ENCODE data around the gene ECHDC1.
"Not testable (repeated sequence)": the region's sequence is repeated elsewhere in the genome, so short reads cannot be mapped to it uniquely, and the experiment has no call there.

The ECHDC1 gene

DNA sequence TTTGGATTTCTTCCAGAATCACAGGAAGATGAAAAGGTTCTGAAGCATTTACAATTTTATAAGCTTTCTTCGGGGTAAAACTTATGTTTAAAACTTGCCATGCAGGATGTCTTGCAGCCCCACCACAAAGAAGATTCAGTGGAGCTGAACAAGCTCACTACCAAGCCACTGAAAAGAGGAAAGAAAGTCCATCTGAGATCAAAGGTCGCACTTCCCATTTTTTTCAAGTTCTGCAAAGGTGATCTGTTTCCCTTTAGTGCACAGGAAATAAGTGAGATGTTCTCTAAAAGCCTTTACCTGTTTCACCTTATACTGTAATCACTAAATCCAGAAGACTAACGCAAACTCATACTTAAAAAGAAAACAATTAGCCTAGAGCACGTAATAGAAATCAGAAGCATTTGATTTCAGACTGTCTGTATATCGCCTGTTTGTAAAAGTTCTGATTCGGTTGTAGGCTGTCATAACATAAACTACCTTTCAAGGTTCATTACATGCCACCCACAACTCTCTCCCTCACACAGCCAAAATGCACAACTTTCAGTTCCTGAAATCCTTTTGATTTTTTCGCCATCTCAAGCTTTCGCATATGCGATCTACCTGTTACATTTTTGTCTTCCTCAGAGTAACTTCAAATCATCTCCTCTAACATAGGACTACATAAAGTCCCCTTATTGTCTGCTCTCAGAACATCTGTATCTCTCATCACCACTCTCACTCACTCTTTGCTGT lies 1.8 kb downstream of the ECHDC1 start:
- no peak for DNase-seq

DNA sequence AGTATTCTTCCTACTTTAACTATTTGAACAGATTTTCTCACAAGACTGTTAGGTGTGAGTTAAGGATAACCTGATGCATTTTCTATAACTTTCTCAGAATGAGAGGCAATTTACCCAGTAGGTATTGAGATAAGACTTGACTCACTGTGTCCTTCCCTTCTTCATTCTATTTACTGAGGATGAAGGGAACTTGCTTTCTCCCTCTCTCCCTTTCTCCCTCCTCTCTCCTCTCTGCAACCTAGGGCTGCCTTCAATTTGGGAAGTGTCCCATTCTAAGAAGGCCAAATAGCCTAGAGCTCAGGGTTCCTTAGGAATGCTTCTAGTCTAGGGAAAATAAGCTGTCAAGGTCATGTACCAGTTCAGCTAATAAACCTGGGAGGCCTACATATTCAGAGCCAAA lies 3.2 kb downstream of the ECHDC1 start:
- DNase-seq, result no peak

GRCh38 chr6:127338936-127339335 lies 4.5 kb downstream of the ECHDC1 start:
- no peak for DNase-seq

GRCh38 chr6:127332383-127332961 lies 10.9 kb downstream of the ECHDC1 start:
- DNase-seq, result no peak

DNA sequence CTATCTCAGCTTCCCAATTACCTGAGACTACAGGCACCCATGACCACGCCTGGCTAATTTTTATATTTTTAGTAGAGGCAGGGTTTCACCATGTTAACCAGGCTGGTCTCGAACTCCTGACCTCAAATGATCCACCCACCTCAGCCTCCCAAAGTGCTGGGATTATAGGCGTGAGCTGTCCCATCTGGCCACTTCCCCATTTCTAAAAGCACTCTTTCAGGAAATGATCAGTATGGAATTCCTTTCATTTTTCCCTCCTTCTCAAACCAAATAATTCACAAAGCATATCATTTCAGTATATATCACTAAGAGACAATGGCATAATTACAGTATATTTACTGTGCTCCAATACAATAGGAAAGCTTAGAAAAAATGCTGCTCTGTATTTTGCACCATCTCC lies 12.2 kb downstream of the ECHDC1 start:
- DNase-seq, result not testable (repeated sequence)

DNA sequence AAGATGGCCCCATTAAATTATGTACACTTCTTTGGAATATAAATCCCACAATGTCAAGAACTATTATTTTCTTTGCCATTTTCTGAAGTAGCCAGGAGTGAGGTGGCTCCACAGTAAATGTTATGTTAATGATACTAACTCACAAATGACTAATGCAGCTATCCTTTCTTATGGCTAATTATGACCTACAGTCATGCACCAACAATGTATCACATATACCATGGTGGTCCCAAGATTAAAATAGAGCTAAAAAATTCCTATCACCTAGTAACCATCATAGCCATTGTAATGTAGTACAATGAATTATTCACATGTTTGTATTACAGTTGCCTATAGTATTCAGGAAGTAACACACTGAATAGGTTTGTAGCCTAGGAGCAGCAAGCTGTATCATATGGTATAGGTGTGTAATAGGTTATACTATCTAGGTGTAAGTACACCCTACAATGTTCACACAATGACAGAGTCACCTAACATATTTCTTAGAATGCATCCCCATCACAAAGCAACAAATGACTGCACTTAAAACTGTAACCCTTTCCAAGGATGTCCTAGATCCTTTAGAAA lies 15.3 kb downstream of the ECHDC1 start:
- no peak for DNase-seq

DNA sequence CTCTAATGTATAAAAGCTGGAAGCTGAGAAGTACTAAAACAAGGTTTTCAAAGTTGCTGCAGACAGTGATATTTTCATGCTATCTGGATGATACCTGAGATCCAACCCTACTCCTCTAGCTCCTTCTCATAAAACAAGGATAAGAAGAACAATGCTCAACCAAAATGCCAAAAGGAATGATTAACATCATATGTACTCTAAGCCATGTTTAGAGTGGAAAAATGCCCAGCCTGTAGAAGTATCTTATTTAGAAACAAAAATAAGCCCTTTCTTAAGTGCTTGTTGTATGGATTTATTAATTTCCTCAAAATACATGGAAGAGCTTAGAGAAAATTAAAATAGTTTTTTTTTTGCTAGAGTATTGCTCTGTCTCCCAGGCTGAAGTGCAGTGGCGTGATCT lies 23.7 kb downstream of the ECHDC1 start:
- no peak for DNase-seq

GRCh38 chr6:127317388-127318128 lies 25.9 kb downstream of the ECHDC1 start:
- DNase-seq, result no peak

DNA sequence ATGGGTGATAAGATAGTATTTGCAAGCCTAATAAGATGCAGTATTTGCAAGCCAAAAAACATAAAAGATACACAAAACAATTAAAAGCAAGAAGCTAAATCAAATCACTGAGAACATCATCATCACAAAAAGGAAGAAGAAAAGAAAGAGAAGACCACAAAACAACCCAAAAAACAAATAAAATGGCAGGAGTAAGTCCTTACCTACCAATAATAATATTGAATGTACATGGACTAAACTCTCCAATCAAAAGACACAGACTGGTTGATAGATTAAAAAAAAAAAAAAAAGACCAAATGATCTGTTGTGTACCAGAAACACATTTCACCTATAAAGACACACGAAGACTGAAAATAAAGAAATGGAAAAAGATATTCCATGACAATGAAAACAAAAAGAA lies 37.7 kb downstream of the ECHDC1 start:
- DNase-seq, result no peak

GRCh38 chr6:127303917-127304316 lies 39.5 kb downstream of the ECHDC1 start:
- no peak for DNase-seq

DNA sequence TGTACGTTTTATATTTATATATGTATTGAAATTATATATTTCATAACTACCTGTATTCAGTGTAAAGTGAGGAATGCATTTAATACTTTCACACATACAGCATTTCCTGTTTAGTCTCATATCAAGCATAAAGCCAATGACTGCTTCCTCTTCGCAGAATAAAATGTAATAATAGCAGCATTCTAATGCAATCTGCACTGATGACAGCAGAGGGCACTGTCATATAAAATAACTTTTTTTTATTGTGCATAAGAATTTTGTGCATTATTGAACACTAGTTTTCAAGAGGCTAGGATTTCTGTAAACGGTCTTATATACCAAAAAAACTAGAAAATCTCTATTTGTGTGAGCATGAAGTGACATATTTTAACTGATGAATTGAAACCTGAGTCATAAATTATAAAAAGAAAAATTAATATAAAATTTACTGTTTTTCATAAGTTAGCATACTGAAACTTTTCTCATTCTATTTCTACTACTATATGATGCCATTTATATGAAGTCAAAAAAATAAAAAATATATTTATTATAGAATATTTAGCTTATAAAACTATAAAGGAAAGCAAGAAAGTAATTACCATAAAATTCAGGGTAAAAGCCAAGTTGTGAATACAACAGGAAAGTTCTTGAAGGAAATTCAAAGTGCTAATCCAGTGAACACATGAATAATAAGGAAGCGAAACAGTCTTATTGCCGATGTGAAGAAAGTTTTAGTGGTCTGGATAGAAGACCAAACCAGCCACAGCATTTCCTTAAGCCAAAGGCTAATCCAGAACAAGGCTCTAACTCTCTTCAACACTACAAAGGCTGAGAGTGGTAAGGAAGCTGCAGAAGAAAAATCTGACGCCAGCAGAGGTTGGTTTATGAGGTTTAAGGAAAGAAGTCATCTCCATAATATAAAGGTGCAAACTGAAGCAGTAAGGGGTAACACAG lies 40.4 kb downstream of the ECHDC1 start:
- DNase-seq, result peak; percentile 29

- no peak for DNase-seq
These were observed 42.2 kb downstream of the ECHDC1 start for GRCh38 chr6:127301199-127301700.

GRCh38 chr6:127300411-127300810 lies 43.0 kb downstream of the ECHDC1 start:
- DNase-seq, result no peak

DNA sequence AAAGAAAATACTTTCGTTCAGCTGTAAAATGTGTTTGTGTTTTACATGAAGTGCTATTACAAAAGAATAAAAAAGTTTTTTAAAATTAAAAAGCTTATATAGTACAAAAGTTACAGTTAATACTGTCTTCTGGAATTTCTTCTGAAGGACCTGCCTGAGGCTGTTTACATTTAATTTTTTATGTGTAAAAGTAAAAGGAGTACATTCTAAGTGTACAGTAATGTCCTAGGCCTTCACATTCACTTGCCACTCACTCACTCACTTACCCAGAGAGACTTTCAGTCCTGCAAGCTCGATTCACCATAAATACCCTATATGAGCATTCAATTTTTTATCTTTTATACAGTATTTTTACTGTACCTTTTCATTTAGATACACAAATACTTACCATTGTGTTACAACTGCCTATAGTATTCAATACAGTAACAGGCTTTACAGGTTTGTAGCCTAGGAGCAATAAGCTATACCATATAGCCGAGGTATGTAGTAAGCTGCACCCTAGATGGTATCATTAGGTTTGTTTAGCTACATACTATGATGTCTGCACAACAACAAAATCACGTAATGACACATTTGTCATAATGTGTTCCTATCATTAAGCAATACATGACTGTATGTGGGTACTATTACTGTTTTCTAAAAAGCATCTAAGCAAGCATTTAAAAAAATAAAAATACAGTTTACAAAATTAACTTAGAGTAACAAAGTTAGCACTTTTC lies 43.7 kb downstream of the ECHDC1 start:
- no peak for DNase-seq

GRCh38 chr6:127298475-127298874 lies 44.9 kb downstream of the ECHDC1 start:
- DNase-seq, result no peak

- DNase-seq, result no peak
These were observed 45.8 kb downstream of the ECHDC1 start for GRCh38 chr6:127297502-127298070.

- DNase-seq, result no peak
These were observed 51.9 kb downstream of the ECHDC1 start for GRCh38 chr6:127291495-127291894.

DNA sequence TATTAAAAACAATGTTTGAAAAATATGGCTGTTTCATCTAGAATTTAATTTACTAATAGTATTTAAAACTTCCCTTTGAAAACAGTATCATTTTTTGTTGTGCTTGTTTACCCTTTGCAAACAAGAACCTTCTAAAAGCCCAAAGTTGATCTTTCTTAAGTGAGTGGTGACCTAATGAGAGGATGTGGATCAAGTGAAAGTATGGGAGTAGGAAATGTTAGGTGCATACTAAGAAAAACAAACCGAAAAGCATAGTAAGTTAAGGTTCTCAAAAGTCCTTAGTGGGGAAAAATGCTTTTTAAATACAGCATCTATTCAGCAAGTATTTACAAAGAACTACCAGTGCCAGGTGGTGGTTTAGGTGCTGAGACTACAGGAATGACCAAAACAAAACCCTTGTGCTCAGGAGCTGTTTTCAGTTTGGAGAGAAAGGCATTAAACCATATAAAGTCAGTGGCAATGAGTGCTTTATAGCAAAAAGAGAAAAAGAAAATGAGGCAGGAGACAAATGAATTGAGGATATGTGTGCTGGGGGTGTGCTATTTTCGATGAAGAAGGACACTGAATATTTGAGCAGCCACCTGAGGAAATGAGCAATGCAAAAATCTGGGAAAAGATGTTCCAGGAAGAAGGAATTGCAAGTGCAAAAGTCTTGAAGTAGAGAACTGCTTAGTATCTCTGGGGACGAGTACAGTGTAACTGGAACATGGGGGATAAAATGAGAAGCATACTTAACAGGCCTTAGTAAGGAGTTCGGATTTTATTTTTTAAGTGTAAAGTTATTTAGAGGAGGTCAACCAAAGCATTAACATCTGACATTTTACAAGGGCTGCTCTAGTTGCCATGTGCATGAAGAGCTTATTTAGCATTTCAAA lies 52.8 kb downstream of the ECHDC1 start:
- DNase-seq, result no peak

GRCh38 chr6:127289934-127290333 lies 53.5 kb downstream of the ECHDC1 start:
- no peak for DNase-seq

DNA sequence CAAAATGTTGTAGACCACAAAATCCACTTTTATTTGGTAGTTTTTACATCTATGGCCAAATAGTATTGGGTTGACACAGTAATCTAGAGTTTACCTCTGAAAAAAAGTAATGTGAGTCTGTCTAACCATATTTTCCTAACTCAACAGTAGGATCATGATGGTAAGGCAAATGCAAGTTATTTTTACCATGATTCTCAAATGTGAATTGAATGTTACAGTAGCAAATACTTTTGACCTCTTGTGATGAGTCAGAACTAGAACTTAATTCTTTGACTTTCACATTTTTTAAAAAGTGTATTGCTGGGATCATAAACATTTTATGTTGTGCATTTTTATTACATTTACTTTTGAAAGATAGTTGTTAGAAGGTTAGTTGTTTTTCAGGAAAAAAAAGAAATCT lies 54.7 kb downstream of the ECHDC1 start:
- DNase-seq, result no peak
